ENCODE data around the gene CALB2. TPM values are rescaled to one million over a fixed set of nuclear protein-coding genes. Genes with fewer than 3 reads are reported as not detected.

The CALB2 gene
- polyA plus RNA-seq, 1 donor from 2014 or later: 1.1 TPM

- H3K9me3 ChIP-seq (ENCODE audit: low read length): no peaks in the 10 kb centered on the region
- H3K9ac ChIP-seq (ENCODE audit: low read length): no peak overlapping the region
- H3K27me3 ChIP-seq (ENCODE audit: insufficient read depth, low read depth, low read length): no peaks in the 10 kb centered on the region
- H3K4me3 ChIP-seq (ENCODE audit: low read length): no peak overlapping the region
- no peaks in the 10 kb centered on the region for H3K9me2 ChIP-seq (ENCODE audit: insufficient read depth, low read length)
- no peaks in the 10 kb centered on the region for H3K79me2 ChIP-seq (replicated peaks; ENCODE audit: insufficient read depth, low read length)
- no peaks in the 10 kb centered on the region for H3K36me3 ChIP-seq (ENCODE audit: insufficient read depth, low read length)
- no peak for TF ChIP-seq SMC3 (conservative IDR thresholded peaks at IDR 0.05; ENCODE audit: poor library complexity)
- TF ChIP-seq EZH2 (IDR thresholded peaks at IDR 0.05; ENCODE audit: borderline replicate concordance, insufficient read depth, low read length, poor library complexity, severe bottlenecking): no peak
- TF ChIP-seq RAD21 (conservative IDR thresholded peaks at IDR 0.05): no peak
- peak; percentile 42 for TF ChIP-seq CTCF (IDR thresholded peaks at IDR 0.05; ENCODE audit: poor library complexity, severe bottlenecking)
- no peak for TF ChIP-seq MXI1 (conservative IDR thresholded peaks at IDR 0.05; ENCODE audit: poor library complexity, severe bottlenecking)
- no peak for TF ChIP-seq EP300 (conservative IDR thresholded peaks at IDR 0.05; ENCODE audit: poor library complexity, severe bottlenecking)
- TF ChIP-seq TAF1 (IDR thresholded peaks at IDR 0.05; ENCODE audit: low read depth): no peak
- H3K27ac ChIP-seq (ENCODE audit: low read length): no peak overlapping the region
- no peak overlapping the region for H2AFZ ChIP-seq (ENCODE audit: low read depth, low read length)
- no peaks in the 10 kb centered on the region for H4K20me1 ChIP-seq (ENCODE audit: insufficient read depth)
- no peak overlapping the region for H3K4me2 ChIP-seq (ENCODE audit: low read length)
- H3F3A ChIP-seq (ENCODE audit: insufficient read depth, low read length, poor library complexity, severe bottlenecking): no peaks in the 10 kb centered on the region
Measured at GRCh38 chr16:71367241-71367976, 8.9 kb downstream of the CALB2 start.

GRCh38 chr16:71368958-71369357 lies 10.4 kb downstream of the CALB2 start:
- Histone ChIP-seq H3K9me3 (ENCODE audit: low read length) (no peaks in the 10 kb centered on the region), H3K27me3 (ENCODE audit: insufficient read depth, low read depth, low read length) (no peaks in the 10 kb centered on the region), H4K20me1 (ENCODE audit: insufficient read depth) (no peaks in the 10 kb centered on the region), H2AFZ (ENCODE audit: low read depth, low read length) (no peak overlapping the region), H3K27ac (ENCODE audit: low read length) (no peak overlapping the region), H3K9me2 (ENCODE audit: insufficient read depth, low read length) (no peaks in the 10 kb centered on the region), H3F3A (ENCODE audit: insufficient read depth, low read length, poor library complexity, severe bottlenecking) (no peaks in the 10 kb centered on the region), H3K9ac (ENCODE audit: low read length) (no peak overlapping the region), H3K4me2 (ENCODE audit: low read length) (no peak overlapping the region), H3K79me2 (replicated peaks; ENCODE audit: insufficient read depth, low read length) (no peaks in the 10 kb centered on the region), H3K4me3 (ENCODE audit: low read length) (no peak overlapping the region), H3K36me3 (ENCODE audit: insufficient read depth, low read length) (no peaks in the 10 kb centered on the region)
- TF ChIP-seq EP300 (conservative IDR thresholded peaks at IDR 0.05; ENCODE audit: poor library complexity, severe bottlenecking) (no peak), RAD21 (conservative IDR thresholded peaks at IDR 0.05) (no peak), POLR2AphosphoS5 (IDR thresholded peaks at IDR 0.05) (no peak), TAF1 (IDR thresholded peaks at IDR 0.05; ENCODE audit: low read depth) (no peak), MXI1 (conservative IDR thresholded peaks at IDR 0.05; ENCODE audit: poor library complexity, severe bottlenecking) (no peak), SMC3 (conservative IDR thresholded peaks at IDR 0.05; ENCODE audit: poor library complexity) (no peak), CTCF (IDR thresholded peaks at IDR 0.05; ENCODE audit: poor library complexity, severe bottlenecking) (no peak), EZH2 (IDR thresholded peaks at IDR 0.05; ENCODE audit: borderline replicate concordance, insufficient read depth, low read length, poor library complexity, severe bottlenecking) (no peak), REST (IDR thresholded peaks at IDR 0.05; ENCODE audit: borderline replicate concordance) (no peak)

Data from neural cell (in vitro differentiated cells).